ENCODE measurements around the gene RPAP2.

DNA sequence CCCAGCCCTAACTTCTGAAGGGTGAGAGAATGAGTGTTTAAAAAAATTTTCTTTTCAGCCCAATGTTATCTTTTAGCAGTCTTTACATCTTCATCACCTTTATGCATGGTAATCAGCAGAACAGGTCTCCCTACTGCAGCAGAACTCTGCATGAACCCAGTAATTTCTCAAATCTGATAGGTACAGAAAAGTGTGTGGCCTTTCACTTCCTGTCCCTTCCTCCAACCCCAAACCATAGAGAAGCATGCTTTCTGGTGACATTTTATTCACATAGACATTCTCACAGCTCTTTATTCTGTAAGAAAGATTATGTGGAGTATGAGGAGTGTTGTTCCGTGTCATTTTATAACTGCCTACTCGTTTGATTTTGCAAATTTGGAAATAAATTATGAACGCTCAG, 68.6 kb downstream of the RPAP2 start:
- TF ChIP-seq, protein P1, sequence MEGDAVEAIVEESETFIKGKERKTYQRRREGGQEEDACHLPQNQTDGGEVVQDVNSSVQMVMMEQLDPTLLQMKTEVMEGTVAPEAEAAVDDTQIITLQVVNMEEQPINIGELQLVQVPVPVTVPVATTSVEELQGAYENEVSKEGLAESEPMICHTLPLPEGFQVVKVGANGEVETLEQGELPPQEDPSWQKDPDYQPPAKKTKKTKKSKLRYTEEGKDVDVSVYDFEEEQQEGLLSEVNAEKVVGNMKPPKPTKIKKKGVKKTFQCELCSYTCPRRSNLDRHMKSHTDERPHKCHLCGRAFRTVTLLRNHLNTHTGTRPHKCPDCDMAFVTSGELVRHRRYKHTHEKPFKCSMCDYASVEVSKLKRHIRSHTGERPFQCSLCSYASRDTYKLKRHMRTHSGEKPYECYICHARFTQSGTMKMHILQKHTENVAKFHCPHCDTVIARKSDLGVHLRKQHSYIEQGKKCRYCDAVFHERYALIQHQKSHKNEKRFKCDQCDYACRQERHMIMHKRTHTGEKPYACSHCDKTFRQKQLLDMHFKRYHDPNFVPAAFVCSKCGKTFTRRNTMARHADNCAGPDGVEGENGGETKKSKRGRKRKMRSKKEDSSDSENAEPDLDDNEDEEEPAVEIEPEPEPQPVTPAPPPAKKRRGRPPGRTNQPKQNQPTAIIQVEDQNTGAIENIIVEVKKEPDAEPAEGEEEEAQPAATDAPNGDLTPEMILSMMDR (conservative IDR thresholded peaks at IDR 0.05 in 1 of 2, IDR thresholded peaks at IDR 0.05 in 1 of 2; ENCODE audit: low read depth in 1 of 2, low read length in 2 of 2) = no peak
- no peak for TF ChIP-seq EZH2 (IDR thresholded peaks at IDR 0.05; ENCODE audit: low read length, missing control alignments)
